CD4-positive, alpha-beta T cell treated with Interleukin-2 at 100 ng/mL for 4 hours (primary cell): Measurements from ENCODE around the gene PDIA6.
"Not testable (repeated sequence)": the region's sequence is repeated elsewhere in the genome, so short reads cannot be mapped to it uniquely, and the experiment has no call there.

Experiments
- DNase-seq: peaks from one replicate; pipeline ENCODE4 v3.0.0-alpha.2; 2020; ENCODE audit warnings: low spot score

PDIA6 gene

GRCh38 chr2:10833021-10833420 lies 20.4 kb upstream of the PDIA6 start:
- DNase-seq: no peak

- peak; percentile 81 for DNase-seq
These were observed 19.8 kb upstream of the PDIA6 start for GRCh38 chr2:10832203-10832936.

- DNase-seq: no peak
These were observed 18.9 kb upstream of the PDIA6 start for GRCh38 chr2:10831400-10831985.

- no peak for DNase-seq
These were observed 18.2 kb upstream of the PDIA6 start for GRCh38 chr2:10830641-10831399.

- DNase-seq: no peak
These were observed 17.6 kb upstream of the PDIA6 start for GRCh38 chr2:10830203-10830602.

- DNase-seq: no peak
These were observed 16.7 kb upstream of the PDIA6 start for GRCh38 chr2:10829299-10829698.

GRCh38 chr2:10828346-10828745 lies 15.8 kb upstream of the PDIA6 start:
- no peak for DNase-seq

GRCh38 chr2:10826625-10827024 lies 14.0 kb upstream of the PDIA6 start:
- DNase-seq: no peak

- no peak for DNase-seq
These were observed 13.4 kb upstream of the PDIA6 start for GRCh38 chr2:10826026-10826425.

GRCh38 chr2:10824191-10824590 lies 11.6 kb upstream of the PDIA6 start:
- no peak for DNase-seq

- no peak for DNase-seq
These were observed 8.6 kb upstream of the PDIA6 start for GRCh38 chr2:10820978-10821695.

GRCh38 chr2:10820562-10820961 lies 8.0 kb upstream of the PDIA6 start:
- DNase-seq: no peak

- no peak for DNase-seq
These were observed 7.2 kb upstream of the PDIA6 start for GRCh38 chr2:10819714-10820314.

- no peak for DNase-seq
These were observed 6.4 kb upstream of the PDIA6 start for GRCh38 chr2:10818984-10819383.

- DNase-seq: not testable (repeated sequence)
These were observed 5.7 kb upstream of the PDIA6 start for GRCh38 chr2:10818305-10818704.

GRCh38 chr2:10817413-10817812 lies 4.8 kb upstream of the PDIA6 start:
- no peak for DNase-seq

- DNase-seq: no peak
These were observed 2.2 kb upstream of the PDIA6 start for GRCh38 chr2:10814571-10815331.

GRCh38 chr2:10814142-10814541 lies 1.6 kb upstream of the PDIA6 start:
- DNase-seq: no peak

GRCh38 chr2:10813163-10814138 lies 866 bp upstream of the PDIA6 start:
- not testable (repeated sequence) for DNase-seq

- no peak for DNase-seq
These were observed 1.1 kb downstream of the PDIA6 start for GRCh38 chr2:10811517-10811916.
